ENCODE results near the gene GHDC.
"Not testable (repeated sequence)": the region's sequence is repeated elsewhere in the genome, so short reads cannot be mapped to it uniquely, and the experiment has no call there.

Gene GHDC

GRCh38 chr17:42193969-42194899 lies at the start of gene GHDC:
TSS of gene GHDC (minus strand) at chr17:42194494. CDS start at chr17:42193581, 913 bp downstream.
- no peaks in the 10 kb centered on the region for H3K27me3 Mint-ChIP-seq
- ATAC-seq (replicated peaks), result peak; percentile 93 to 95
- peaks cover 12 to 22% of the 10 kb centered on the region in 2 donors for H3K36me3 Mint-ChIP-seq
- peak; percentile 74 for DNase-seq
- H3K27ac Mint-ChIP-seq, result peak within 1 kb of the TSS; percentile 93
- H3K9me3 Mint-ChIP-seq, result peaks cover 0 to 1% of the 10 kb centered on the region in 2 donors
- H3K4me3 Mint-ChIP-seq, result peak within 1 kb of the TSS; percentile 95 to 97
- peaks cover 23 to 51% of the 10 kb centered on the region in 2 donors for H3K4me1 Mint-ChIP-seq

- DNase-seq (no peak), ATAC-seq (replicated peaks) (no peak)
- Mint-ChIP-seq H3K27me3 (no peaks in the 10 kb centered on the region), H3K4me1 (peaks cover 16 to 35% of the 10 kb centered on the region in 2 donors), H3K4me3 (no peak overlapping the region), H3K36me3 (peaks cover 8 to 10% of the 10 kb centered on the region in 2 donors), H3K27ac (no peak overlapping the region), H3K9me3 (no peaks in the 10 kb centered on the region)
Measured at GRCh38 chr17:42243493-42243982, 49.2 kb upstream of the GHDC start.

GRCh38 chr17:42241871-42242270 lies 47.6 kb upstream of the GHDC start:
- H3K9me3 Mint-ChIP-seq, result no peaks in the 10 kb centered on the region
- no peak overlapping the region for H3K27ac Mint-ChIP-seq
- H3K27me3 Mint-ChIP-seq, result no peaks in the 10 kb centered on the region
- peaks cover 12 to 20% of the 10 kb centered on the region in 2 donors for H3K4me1 Mint-ChIP-seq
- H3K36me3 Mint-ChIP-seq, result peaks cover 8 to 11% of the 10 kb centered on the region in 2 donors
- no peak overlapping the region for H3K4me3 Mint-ChIP-seq
- DNase-seq (no peak), ATAC-seq (replicated peaks) (no peak)

- not testable (repeated sequence) for ATAC-seq (replicated peaks); H3K27me3 Mint-ChIP-seq; H3K4me3 Mint-ChIP-seq; H3K9me3 Mint-ChIP-seq; DNase-seq; H3K36me3 Mint-ChIP-seq; H3K27ac Mint-ChIP-seq
- peaks cover 11 to 20% of the 10 kb centered on the region in 2 donors for H3K4me1 Mint-ChIP-seq
Measured at GRCh38 chr17:42240863-42241262, 46.6 kb upstream of the GHDC start.

- Mint-ChIP-seq H3K27me3 (no peaks in the 10 kb centered on the region), H3K36me3 (peaks cover 7 to 10% of the 10 kb centered on the region in 2 donors), H3K27ac (no peak overlapping the region), H3K4me3 (no peak overlapping the region), H3K9me3 (no peaks in the 10 kb centered on the region), H3K4me1 (peaks cover 11 to 24% of the 10 kb centered on the region in 2 donors)
- ATAC-seq (replicated peaks) (no peak), DNase-seq (no peak)
Measured at GRCh38 chr17:42240201-42240600, 45.9 kb upstream of the GHDC start.

GRCh38 chr17:42239576-42239975 lies 45.3 kb upstream of the GHDC start:
- H3K27ac Mint-ChIP-seq; H3K27me3 Mint-ChIP-seq; H3K36me3 Mint-ChIP-seq; ATAC-seq (replicated peaks); H3K4me3 Mint-ChIP-seq; DNase-seq; H3K9me3 Mint-ChIP-seq: not testable (repeated sequence)
- peaks cover 11 to 29% of the 10 kb centered on the region in 2 donors for H3K4me1 Mint-ChIP-seq

- no peaks in the 10 kb centered on the region for H3K9me3 Mint-ChIP-seq
- no peak overlapping the region for H3K27ac Mint-ChIP-seq
- H3K4me3 Mint-ChIP-seq, result no peak overlapping the region
- H3K36me3 Mint-ChIP-seq, result peaks cover 7 to 10% of the 10 kb centered on the region in 2 donors
- H3K27me3 Mint-ChIP-seq, result no peaks in the 10 kb centered on the region
- H3K4me1 Mint-ChIP-seq, result peaks cover 6 to 22% of the 10 kb centered on the region in 2 donors
- no peak for ATAC-seq (replicated peaks)
- no peak for DNase-seq
Measured at GRCh38 chr17:42236760-42237159, 42.5 kb upstream of the GHDC start.

- H3K36me3 Mint-ChIP-seq, result peaks cover 3 to 4% of the 10 kb centered on the region in 2 donors
- H3K27ac Mint-ChIP-seq, result no peak overlapping the region
- peaks cover 6 to 14% of the 10 kb centered on the region in 2 donors for H3K4me1 Mint-ChIP-seq
- no peaks in the 10 kb centered on the region for H3K27me3 Mint-ChIP-seq
- ATAC-seq (replicated peaks), result no peak
- no peak overlapping the region for H3K4me3 Mint-ChIP-seq
- H3K9me3 Mint-ChIP-seq, result no peaks in the 10 kb centered on the region
- no peak for DNase-seq
Measured at GRCh38 chr17:42233994-42234393, 39.7 kb upstream of the GHDC start.

GRCh38 chr17:42233156-42233555 lies 38.9 kb upstream of the GHDC start:
- Mint-ChIP-seq H3K4me3 (no peak overlapping the region), H3K27me3 (no peaks in the 10 kb centered on the region), H3K27ac (no peak overlapping the region), H3K9me3 (no peaks in the 10 kb centered on the region), H3K4me1 (peaks cover 8 to 14% of the 10 kb centered on the region in 2 donors), H3K36me3 (peaks cover 4 to 12% of the 10 kb centered on the region in 2 donors)
- DNase-seq (no peak), ATAC-seq (replicated peaks) (no peak)

GRCh38 chr17:42230225-42230624 lies 35.9 kb upstream of the GHDC start:
- H3K9me3 Mint-ChIP-seq, result no peaks in the 10 kb centered on the region
- no peak for DNase-seq
- H3K27ac Mint-ChIP-seq, result no peak overlapping the region
- H3K36me3 Mint-ChIP-seq, result peaks cover 3 to 12% of the 10 kb centered on the region in 2 donors
- peaks cover 2 to 5% of the 10 kb centered on the region in 2 donors for H3K4me1 Mint-ChIP-seq
- no peak for ATAC-seq (replicated peaks)
- H3K27me3 Mint-ChIP-seq, result no peaks in the 10 kb centered on the region
- H3K4me3 Mint-ChIP-seq, result no peak overlapping the region

- H3K36me3 Mint-ChIP-seq, result peaks cover 15 to 26% of the 10 kb centered on the region in 2 donors
- DNase-seq, result no peak
Measured at GRCh38 chr17:42227849-42228700, 33.8 kb upstream of the GHDC start.

GRCh38 chr17:42225646-42226045 lies 31.4 kb upstream of the GHDC start:
- H3K27me3 Mint-ChIP-seq, result no peaks in the 10 kb centered on the region
- no peak overlapping the region for H3K27ac Mint-ChIP-seq
- ATAC-seq (replicated peaks) (no peak), DNase-seq (no peak)
- peaks cover 23 to 35% of the 10 kb centered on the region in 2 donors for H3K36me3 Mint-ChIP-seq
- no peak overlapping the region for H3K4me3 Mint-ChIP-seq
- H3K4me1 Mint-ChIP-seq, result peaks cover 7% of the 10 kb centered on the region in 2 donors
- no peaks in the 10 kb centered on the region for H3K9me3 Mint-ChIP-seq

More at GRCh38 chr17:42227849-42228700, 33.8 kb upstream of the GHDC start:
- no peak for ATAC-seq (replicated peaks)
- no peaks in the 10 kb centered on the region for H3K27me3 Mint-ChIP-seq
- no peaks in the 10 kb centered on the region for H3K9me3 Mint-ChIP-seq
- no peak overlapping the region for H3K27ac Mint-ChIP-seq
- H3K4me1 Mint-ChIP-seq, result peaks cover 0 to 2% of the 10 kb centered on the region in 2 donors
- H3K4me3 Mint-ChIP-seq, result no peak overlapping the region

- no peaks in the 10 kb centered on the region for H3K27me3 Mint-ChIP-seq
- peaks cover 29 to 42% of the 10 kb centered on the region in 2 donors for H3K36me3 Mint-ChIP-seq
- no peaks in the 10 kb centered on the region for H3K9me3 Mint-ChIP-seq
- peaks cover 7% of the 10 kb centered on the region in 2 donors for H3K4me1 Mint-ChIP-seq
- no peak overlapping the region for H3K4me3 Mint-ChIP-seq
- no peak for ATAC-seq (replicated peaks)
- no peak for DNase-seq
- H3K27ac Mint-ChIP-seq, result no peak overlapping the region
Measured at GRCh38 chr17:42224651-42225050, 30.4 kb upstream of the GHDC start.

Measured in stimulated activated naive B cell treated with anti-CD40 and anti-IgM and Interleukin-4, amounts not matched to agents 10 μg/mL and 1 μg/mL and 100 μg/mL, for 72 hours (primary cell).